Transverse colon (tissue), 4 donors: Measurements from ENCODE around the gene DCTN5.

Experiments used
- POLR2AphosphoS5 ChIP-seq, 3 donors: sonication (generic); formaldehyde crosslinking; IDR thresholded peaks; one replicate each; pipeline ENCODE4 v1.6.1; 2016; ENCODE audit warnings: antibody characterized with exemption in 3 of 3
- TF ChIP-seq, protein P1 (sequence below), 5 experiments: fragments of 200-600 bp in 3 of 5; fragments of 450-650 bp in 2 of 5; sonication (generic) in 3 of 5; IDR thresholded peaks; 1 replicate in 2 of 5; 2 replicates in 3 of 5; pipeline ENCODE4 v1.5.1; 2016 to 2017; ENCODE audit warnings: antibody characterized with exemption in 5 of 5, inconsistent platforms in 3 of 5, mild to moderate bottlenecking in 2 of 5, moderate library complexity in 1 of 5

DNA sequence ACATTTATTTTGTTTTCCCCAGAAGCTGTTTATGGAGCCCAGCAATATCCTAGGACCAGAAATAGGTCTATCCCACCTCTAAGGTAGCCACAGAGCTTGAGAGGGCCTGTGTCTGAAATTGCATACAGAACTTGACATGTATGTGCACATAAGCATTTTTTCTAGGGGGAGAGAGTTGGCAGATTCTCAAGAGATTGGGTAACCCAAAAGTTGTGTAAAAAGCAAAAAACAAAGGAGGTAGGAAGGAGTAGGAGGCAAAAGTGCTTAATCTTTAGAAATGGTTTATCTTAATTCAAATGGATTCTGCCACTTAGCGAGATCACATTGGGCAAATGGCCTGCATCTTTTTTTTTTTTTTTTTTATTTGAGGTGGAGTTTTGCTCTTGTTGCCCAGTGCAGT lies 40.9 kb downstream of the DCTN5 start:
- TF ChIP-seq, protein P1, sequence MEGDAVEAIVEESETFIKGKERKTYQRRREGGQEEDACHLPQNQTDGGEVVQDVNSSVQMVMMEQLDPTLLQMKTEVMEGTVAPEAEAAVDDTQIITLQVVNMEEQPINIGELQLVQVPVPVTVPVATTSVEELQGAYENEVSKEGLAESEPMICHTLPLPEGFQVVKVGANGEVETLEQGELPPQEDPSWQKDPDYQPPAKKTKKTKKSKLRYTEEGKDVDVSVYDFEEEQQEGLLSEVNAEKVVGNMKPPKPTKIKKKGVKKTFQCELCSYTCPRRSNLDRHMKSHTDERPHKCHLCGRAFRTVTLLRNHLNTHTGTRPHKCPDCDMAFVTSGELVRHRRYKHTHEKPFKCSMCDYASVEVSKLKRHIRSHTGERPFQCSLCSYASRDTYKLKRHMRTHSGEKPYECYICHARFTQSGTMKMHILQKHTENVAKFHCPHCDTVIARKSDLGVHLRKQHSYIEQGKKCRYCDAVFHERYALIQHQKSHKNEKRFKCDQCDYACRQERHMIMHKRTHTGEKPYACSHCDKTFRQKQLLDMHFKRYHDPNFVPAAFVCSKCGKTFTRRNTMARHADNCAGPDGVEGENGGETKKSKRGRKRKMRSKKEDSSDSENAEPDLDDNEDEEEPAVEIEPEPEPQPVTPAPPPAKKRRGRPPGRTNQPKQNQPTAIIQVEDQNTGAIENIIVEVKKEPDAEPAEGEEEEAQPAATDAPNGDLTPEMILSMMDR (IDR thresholded peaks at IDR 0.05) = no peak
- no peak for TF ChIP-seq POLR2AphosphoS5 (IDR thresholded peaks at IDR 0.05)
